Measurements from ENCODE around the gene COL4A5. TPM values are rescaled to one million over a fixed set of nuclear protein-coding genes. Genes with fewer than 3 reads are reported as not detected.

Gene COL4A5
- total RNA-seq, 1 donor from 2014 or later = 48.4 TPM

GRCh38 chrX:108664701-108665100 is 225.1 kb downstream of the COL4A5 start:
- no peak for TF ChIP-seq CTCF (IDR thresholded peaks at IDR 0.05; ENCODE audit: insufficient read depth, low read length, severe bottlenecking)
- no peak for FAIRE-seq
- H3K4me3 ChIP-seq (ENCODE audit: low read depth, low read length) = no peak overlapping the region
- DNase-seq (ENCODE audit: low read depth) = no peak
- no peaks in the 10 kb centered on the region for H3K27me3 ChIP-seq (ENCODE audit: control insufficient read depth, insufficient read depth, low read length)
- no peaks in the 10 kb centered on the region for H3K36me3 ChIP-seq (ENCODE audit: control insufficient read depth, insufficient read depth, low read length)

GRCh38 chrX:108666101-108666500 is 226.5 kb downstream of the COL4A5 start:
- FAIRE-seq = no peak

GRCh38 chrX:108671526-108671925 is 231.9 kb downstream of the COL4A5 start:
- no peaks in the 10 kb centered on the region for H3K36me3 ChIP-seq (ENCODE audit: control insufficient read depth, insufficient read depth, low read length)
- no peak for TF ChIP-seq CTCF (IDR thresholded peaks at IDR 0.05; ENCODE audit: insufficient read depth, low read length, severe bottlenecking)
- DNase-seq (ENCODE audit: low read depth) (no peak), FAIRE-seq (no peak)
- no peak overlapping the region for H3K4me3 ChIP-seq (ENCODE audit: low read depth, low read length)
- H3K27me3 ChIP-seq (ENCODE audit: control insufficient read depth, insufficient read depth, low read length) = no peaks in the 10 kb centered on the region

More at GRCh38 chrX:108666101-108666500, 226.5 kb downstream of the COL4A5 start:
- no peak for DNase-seq (ENCODE audit: low read depth)
- H3K36me3 ChIP-seq (ENCODE audit: control insufficient read depth, insufficient read depth, low read length) = no peaks in the 10 kb centered on the region
- H3K4me3 ChIP-seq (ENCODE audit: low read depth, low read length) = no peak overlapping the region
- H3K27me3 ChIP-seq (ENCODE audit: control insufficient read depth, insufficient read depth, low read length) = no peaks in the 10 kb centered on the region
- TF ChIP-seq CTCF (IDR thresholded peaks at IDR 0.05; ENCODE audit: insufficient read depth, low read length, severe bottlenecking) = no peak

GRCh38 chrX:108696690-108697089 is 257.1 kb downstream of the COL4A5 start:
- no peak for FAIRE-seq
- Histone ChIP-seq H3K36me3 (ENCODE audit: control insufficient read depth, insufficient read depth, low read length) (no peaks in the 10 kb centered on the region), H3K27me3 (ENCODE audit: control insufficient read depth, insufficient read depth, low read length) (no peaks in the 10 kb centered on the region), H3K4me3 (ENCODE audit: low read depth, low read length) (no peak overlapping the region)
- no peak for TF ChIP-seq CTCF (IDR thresholded peaks at IDR 0.05; ENCODE audit: insufficient read depth, low read length, severe bottlenecking)
- peak; percentile 49 for DNase-seq (ENCODE audit: low read depth)

GRCh38 chrX:108699368-108699767 is 259.7 kb downstream of the COL4A5 start:
- FAIRE-seq = no peak
- no peaks in the 10 kb centered on the region for H3K36me3 ChIP-seq (ENCODE audit: control insufficient read depth, insufficient read depth, low read length)
- DNase-seq (ENCODE audit: low read depth) = peak; percentile 45
- H3K27me3 ChIP-seq (ENCODE audit: control insufficient read depth, insufficient read depth, low read length) = no peaks in the 10 kb centered on the region
- TF ChIP-seq CTCF (IDR thresholded peaks at IDR 0.05; ENCODE audit: insufficient read depth, low read length, severe bottlenecking) = peak; percentile 28
- H3K4me3 ChIP-seq (ENCODE audit: low read depth, low read length) = no peak overlapping the region

GRCh38 chrX:108701633-108702032 is 262.0 kb downstream of the COL4A5 start:
- DNase-seq (ENCODE audit: low read depth) = peak; percentile 8
- TF ChIP-seq CTCF (IDR thresholded peaks at IDR 0.05; ENCODE audit: insufficient read depth, low read length, severe bottlenecking) = no peak
- H3K27me3 ChIP-seq (ENCODE audit: control insufficient read depth, insufficient read depth, low read length) = no peaks in the 10 kb centered on the region
- FAIRE-seq = no peak
- H3K36me3 ChIP-seq (ENCODE audit: control insufficient read depth, insufficient read depth, low read length) = no peaks in the 10 kb centered on the region
- no peak overlapping the region for H3K4me3 ChIP-seq (ENCODE audit: low read depth, low read length)
